ENCODE measurements around the gene ST3GAL3.

GRCh38 chr1:43705334-43705733 lies 2.0 kb upstream of the ST3GAL3 start:
- TF ChIP-seq CTCF (IDR thresholded peaks at IDR 0.05; ENCODE audit: insufficient read depth, low read length) (no peak), GABPA (IDR thresholded peaks at IDR 0.05; ENCODE audit: low read depth) (no peak)
- TF ChIP-seq, protein P1, sequence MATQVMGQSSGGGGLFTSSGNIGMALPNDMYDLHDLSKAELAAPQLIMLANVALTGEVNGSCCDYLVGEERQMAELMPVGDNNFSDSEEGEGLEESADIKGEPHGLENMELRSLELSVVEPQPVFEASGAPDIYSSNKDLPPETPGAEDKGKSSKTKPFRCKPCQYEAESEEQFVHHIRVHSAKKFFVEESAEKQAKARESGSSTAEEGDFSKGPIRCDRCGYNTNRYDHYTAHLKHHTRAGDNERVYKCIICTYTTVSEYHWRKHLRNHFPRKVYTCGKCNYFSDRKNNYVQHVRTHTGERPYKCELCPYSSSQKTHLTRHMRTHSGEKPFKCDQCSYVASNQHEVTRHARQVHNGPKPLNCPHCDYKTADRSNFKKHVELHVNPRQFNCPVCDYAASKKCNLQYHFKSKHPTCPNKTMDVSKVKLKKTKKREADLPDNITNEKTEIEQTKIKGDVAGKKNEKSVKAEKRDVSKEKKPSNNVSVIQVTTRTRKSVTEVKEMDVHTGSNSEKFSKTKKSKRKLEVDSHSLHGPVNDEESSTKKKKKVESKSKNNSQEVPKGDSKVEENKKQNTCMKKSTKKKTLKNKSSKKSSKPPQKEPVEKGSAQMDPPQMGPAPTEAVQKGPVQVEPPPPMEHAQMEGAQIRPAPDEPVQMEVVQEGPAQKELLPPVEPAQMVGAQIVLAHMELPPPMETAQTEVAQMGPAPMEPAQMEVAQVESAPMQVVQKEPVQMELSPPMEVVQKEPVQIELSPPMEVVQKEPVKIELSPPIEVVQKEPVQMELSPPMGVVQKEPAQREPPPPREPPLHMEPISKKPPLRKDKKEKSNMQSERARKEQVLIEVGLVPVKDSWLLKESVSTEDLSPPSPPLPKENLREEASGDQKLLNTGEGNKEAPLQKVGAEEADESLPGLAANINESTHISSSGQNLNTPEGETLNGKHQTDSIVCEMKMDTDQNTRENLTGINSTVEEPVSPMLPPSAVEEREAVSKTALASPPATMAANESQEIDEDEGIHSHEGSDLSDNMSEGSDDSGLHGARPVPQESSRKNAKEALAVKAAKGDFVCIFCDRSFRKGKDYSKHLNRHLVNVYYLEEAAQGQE (IDR thresholded peaks at IDR 0.05; ENCODE audit: insufficient replicate concordance, low read depth): no peak

Data from HL-60 (cell line).